ENCODE data around the gene TLR4. TPM values are rescaled to one million over a fixed set of nuclear protein-coding genes. Genes with fewer than 3 reads are reported as not detected.

The TLR4 gene
- total RNA-seq, 4 donors from 2014 or later = 9.7 to 46.7 (median 17.9) TPM

DNA sequence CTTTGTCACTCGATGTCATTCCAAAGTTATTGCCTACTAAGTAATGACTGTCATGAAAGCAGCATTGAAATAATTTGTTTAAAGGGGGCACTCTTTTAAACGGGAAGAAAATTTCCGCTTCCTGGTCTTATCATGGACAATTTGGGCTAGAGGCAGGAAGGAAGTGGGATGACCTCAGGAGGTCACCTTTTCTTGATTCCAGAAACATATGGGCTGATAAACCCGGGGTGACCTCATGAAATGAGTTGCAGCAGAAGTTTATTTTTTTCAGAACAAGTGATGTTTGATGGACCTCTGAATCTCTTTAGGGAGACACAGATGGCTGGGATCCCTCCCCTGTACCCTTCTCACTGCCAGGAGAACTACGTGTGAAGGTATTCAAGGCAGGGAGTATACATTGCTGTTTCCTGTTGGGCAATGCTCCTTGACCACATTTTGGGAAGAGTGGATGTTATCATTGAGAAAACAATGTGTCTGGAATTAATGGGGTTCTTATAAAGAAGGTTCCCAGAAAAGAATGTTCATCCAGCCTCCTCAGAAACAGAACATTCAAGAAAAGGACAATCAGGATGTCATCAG is 11.3 kb downstream of the TLR4 start:
- no peaks in the 10 kb centered on the region for H3K27me3 ChIP-seq
- TF ChIP-seq POLR2A (IDR thresholded peaks at IDR 0.05; ENCODE audit: low read depth) = no peak
- TF ChIP-seq EP300 (IDR thresholded peaks at IDR 0.05) = no peak
- TF ChIP-seq POLR2AphosphoS5 (IDR thresholded peaks at IDR 0.05) = no peak
- TF ChIP-seq, protein P1, sequence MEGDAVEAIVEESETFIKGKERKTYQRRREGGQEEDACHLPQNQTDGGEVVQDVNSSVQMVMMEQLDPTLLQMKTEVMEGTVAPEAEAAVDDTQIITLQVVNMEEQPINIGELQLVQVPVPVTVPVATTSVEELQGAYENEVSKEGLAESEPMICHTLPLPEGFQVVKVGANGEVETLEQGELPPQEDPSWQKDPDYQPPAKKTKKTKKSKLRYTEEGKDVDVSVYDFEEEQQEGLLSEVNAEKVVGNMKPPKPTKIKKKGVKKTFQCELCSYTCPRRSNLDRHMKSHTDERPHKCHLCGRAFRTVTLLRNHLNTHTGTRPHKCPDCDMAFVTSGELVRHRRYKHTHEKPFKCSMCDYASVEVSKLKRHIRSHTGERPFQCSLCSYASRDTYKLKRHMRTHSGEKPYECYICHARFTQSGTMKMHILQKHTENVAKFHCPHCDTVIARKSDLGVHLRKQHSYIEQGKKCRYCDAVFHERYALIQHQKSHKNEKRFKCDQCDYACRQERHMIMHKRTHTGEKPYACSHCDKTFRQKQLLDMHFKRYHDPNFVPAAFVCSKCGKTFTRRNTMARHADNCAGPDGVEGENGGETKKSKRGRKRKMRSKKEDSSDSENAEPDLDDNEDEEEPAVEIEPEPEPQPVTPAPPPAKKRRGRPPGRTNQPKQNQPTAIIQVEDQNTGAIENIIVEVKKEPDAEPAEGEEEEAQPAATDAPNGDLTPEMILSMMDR (IDR thresholded peaks at IDR 0.05) = no peak
- no peak overlapping the region for H3K4me3 ChIP-seq
- H3K27ac ChIP-seq (replicated peaks in 1 of 4) = no peak overlapping the region
- H3K36me3 ChIP-seq = peaks cover 0 to 42% (median 26%) of the 10 kb centered on the region in 4 donors
- intact Hi-C loops (cut with DNase I) = no loop called here
- no peaks in the 10 kb centered on the region for H3K9me3 ChIP-seq
- peaks cover 20 to 35% (median 24%) of the 10 kb centered on the region in 4 donors for H3K4me1 ChIP-seq
- 61% methylated on average over 5 of the region's 5 CpGs for WGBS
- no peak for DNase-seq (ENCODE audit: extremely low spot score)

DNA sequence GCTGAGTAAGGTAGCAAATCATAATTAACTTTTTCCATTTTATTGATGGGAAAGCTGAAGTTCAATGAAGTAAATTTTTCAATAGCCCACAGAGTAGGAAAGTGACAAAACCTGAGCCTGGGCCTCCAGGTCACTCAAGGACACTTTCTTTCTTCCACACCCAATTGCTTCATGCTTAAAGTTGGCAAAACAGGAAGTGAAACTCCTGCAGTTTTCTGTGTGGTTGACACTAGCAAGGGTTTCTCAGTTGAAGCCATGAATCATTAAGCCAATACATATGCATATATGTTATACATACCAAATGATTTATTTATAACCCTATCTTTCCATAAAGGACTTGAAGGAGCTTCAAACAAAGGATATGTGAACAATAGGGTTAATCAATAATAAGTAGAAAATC is 13.9 kb downstream of the TLR4 start:
- H3K9me3 ChIP-seq = no peaks in the 10 kb centered on the region
- H3K36me3 ChIP-seq = peaks cover 0 to 19% (median 13%) of the 10 kb centered on the region in 4 donors
- H3K4me3 ChIP-seq = no peak overlapping the region
- peak overlapping the region in 1 of 4 donors; percentile 16 for H3K27ac ChIP-seq (replicated peaks in 1 of 4)
- intact Hi-C loops (cut with DNase I) = no loop called here
- no peak for TF ChIP-seq POLR2A (IDR thresholded peaks at IDR 0.05; ENCODE audit: low read depth)
- DNase-seq (ENCODE audit: extremely low spot score) = no peak
- no peaks in the 10 kb centered on the region for H3K27me3 ChIP-seq
- peaks cover 28 to 58% (median 42%) of the 10 kb centered on the region in 4 donors for H3K4me1 ChIP-seq

DNA sequence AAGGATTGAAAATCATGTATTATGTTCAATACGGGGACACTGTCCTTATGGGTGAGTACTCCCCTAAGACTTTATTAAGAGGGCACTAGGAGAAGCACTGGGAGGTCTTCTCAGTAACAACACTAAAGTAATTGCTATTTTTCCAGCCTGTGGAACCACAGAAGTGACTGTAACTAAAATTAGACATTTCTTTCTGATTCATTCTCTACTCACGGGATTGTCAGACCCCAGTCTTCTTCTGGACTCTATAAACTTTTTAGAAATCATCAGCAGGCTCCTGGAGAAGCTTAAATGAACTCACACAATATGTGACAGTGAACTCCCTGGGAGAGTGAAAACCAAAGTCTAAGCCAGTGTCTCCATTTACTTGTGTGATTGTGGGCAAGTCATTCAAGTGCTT is 14.5 kb downstream of the TLR4 start:
- Histone ChIP-seq H3K27ac (replicated peaks in 1 of 4) (no peak overlapping the region), H3K4me3 (no peak overlapping the region), H3K9me3 (no peaks in the 10 kb centered on the region), H3K27me3 (no peaks in the 10 kb centered on the region), H3K4me1 (peaks cover 30 to 58% (median 42%) of the 10 kb centered on the region in 4 donors), H3K36me3 (peaks cover 0 to 12% (median 7%) of the 10 kb centered on the region in 4 donors)
- WGBS = 70% methylated on average over 2 of the region's 2 CpGs
- intact Hi-C loops (cut with DNase I) = no loop called here
- TF ChIP-seq, protein P1 (IDR thresholded peaks at IDR 0.05) = no peak
- TF ChIP-seq EP300 (IDR thresholded peaks at IDR 0.05) = no peak
- no peak for TF ChIP-seq POLR2AphosphoS5 (IDR thresholded peaks at IDR 0.05)
- TF ChIP-seq POLR2A (IDR thresholded peaks at IDR 0.05; ENCODE audit: low read depth) = no peak
- DNase-seq (ENCODE audit: extremely low spot score) = no peak

DNA sequence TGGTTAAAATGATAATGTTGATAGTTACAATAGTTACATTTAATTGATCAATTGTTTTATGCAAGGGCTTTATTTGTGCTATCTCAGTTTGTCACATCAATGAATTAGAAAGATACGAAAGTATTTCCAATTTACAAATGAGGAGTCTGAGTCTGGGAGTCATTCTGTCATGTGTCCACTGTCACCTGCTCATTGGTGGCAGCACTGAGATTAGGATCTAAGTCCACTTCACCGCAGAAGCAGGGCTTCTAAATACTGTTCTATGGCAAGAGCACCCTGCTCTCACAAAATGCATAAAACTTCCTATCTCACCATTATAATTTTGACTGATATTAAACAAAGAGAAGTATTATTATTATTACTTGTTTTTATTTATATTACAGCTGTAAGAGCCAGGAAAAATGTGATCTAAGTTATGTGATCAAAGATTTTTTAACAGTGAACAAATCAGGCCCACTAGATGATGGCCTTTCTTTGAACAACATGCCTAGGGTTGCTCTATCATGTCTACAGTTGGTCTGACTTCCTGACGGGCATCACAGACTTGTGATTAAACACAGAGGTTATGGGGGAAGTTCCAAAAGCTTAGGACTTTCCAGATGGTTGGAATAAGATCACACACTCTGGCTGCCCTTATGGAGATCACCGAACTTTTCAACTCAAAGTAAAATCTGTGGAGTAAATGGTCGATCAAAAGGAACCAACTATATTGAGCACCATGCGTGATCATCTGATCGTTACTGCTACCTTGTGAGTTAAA is 15.1 kb downstream of the TLR4 start:
- Histone ChIP-seq H3K27ac (replicated peaks in 1 of 4) (peak overlapping the region in 2 of 4 donors; percentile 22 to 29), H3K9me3 (no peaks in the 10 kb centered on the region), H3K4me1 (peaks cover 36 to 65% (median 47%) of the 10 kb centered on the region in 4 donors), H3K36me3 (peaks cover 0 to 6% (median 2%) of the 10 kb centered on the region in 4 donors), H3K27me3 (no peaks in the 10 kb centered on the region), H3K4me3 (no peak overlapping the region)
- TF ChIP-seq POLR2AphosphoS5 (IDR thresholded peaks at IDR 0.05) (no peak), POLR2A (IDR thresholded peaks at IDR 0.05; ENCODE audit: low read depth) (no peak), EP300 (IDR thresholded peaks at IDR 0.05) (no peak)
- TF ChIP-seq, protein P1 (IDR thresholded peaks at IDR 0.05) = no peak
- WGBS = 78% methylated on average over 7 of the region's 7 CpGs
- intact Hi-C loops (cut with DNase I) = no loop called here
- DNase-seq (ENCODE audit: extremely low spot score) = no peak

DNA sequence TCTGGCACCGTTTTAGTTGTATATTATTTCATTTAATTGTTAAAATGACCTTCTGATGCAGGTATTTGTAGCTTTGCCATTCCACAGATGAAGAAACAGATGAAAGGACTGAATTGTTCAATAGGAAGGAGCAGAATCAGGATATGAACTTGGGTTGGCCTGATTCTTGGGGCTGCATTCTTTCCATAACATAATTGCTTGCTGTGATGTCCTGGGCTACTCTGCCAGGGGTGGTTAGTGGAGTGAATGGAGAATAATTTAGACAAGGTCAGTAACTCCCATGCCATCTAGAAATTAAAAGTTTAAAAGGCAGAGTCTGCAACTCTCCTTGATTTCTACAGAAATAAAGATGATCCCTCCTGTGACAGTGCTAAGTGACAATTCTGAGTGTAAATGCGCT is 15.9 kb downstream of the TLR4 start:
- peak overlapping the region; percentile 22 to 40 (median 34) for H3K27ac ChIP-seq (replicated peaks in 1 of 4)
- intact Hi-C loops (cut with DNase I) = no loop called here

More for the DNA sequence above, 15.9 kb downstream of the TLR4 start:
- WGBS = 69% methylated on average over 2 of the region's 2 CpGs
- Histone ChIP-seq H3K9me3 (no peaks in the 10 kb centered on the region), H3K4me1 (peaks cover 36 to 72% (median 49%) of the 10 kb centered on the region in 4 donors), H3K36me3 (no peaks in the 10 kb centered on the region), H3K27me3 (no peaks in the 10 kb centered on the region), H3K4me3 (no peak overlapping the region)
- TF ChIP-seq EP300 (IDR thresholded peaks at IDR 0.05) (no peak), POLR2AphosphoS5 (IDR thresholded peaks at IDR 0.05) (no peak), POLR2A (IDR thresholded peaks at IDR 0.05; ENCODE audit: low read depth) (no peak)
- TF ChIP-seq, protein P1 (IDR thresholded peaks at IDR 0.05) = no peak
- DNase-seq (ENCODE audit: extremely low spot score) = no peak

Measured in esophagus muscularis mucosa (tissue), 4 donors.